HUES6 (cell line): ENCODE data around the gene MAGED2.
A peak's percentile ranks its signal among the peaks of the same experiment; 100 is the strongest.
"Not testable (repeated sequence)": the region's sequence is repeated elsewhere in the genome, so short reads cannot be mapped to it uniquely, and the experiment has no call there.

Experiments
- H3K27ac ChIP-seq: 2 replicates; pipeline ENCODE4 v1.7.0; 2013; ENCODE audit warnings: low read depth, mild to moderate bottlenecking, low read length, inconsistent platforms
- H3K27me3 ChIP-seq: 2 replicates; pipeline ENCODE4 v1.6.1; 2013; ENCODE audit warnings: low read length; ENCODE audit not compliant: control insufficient read depth, insufficient read depth
- H3K36me3 ChIP-seq: 2 replicates; pipeline ENCODE4 v1.6.1; 2013; ENCODE audit warnings: low read length; ENCODE audit not compliant: control insufficient read depth, insufficient read depth
- H3K4me1 ChIP-seq: 2 replicates; pipeline ENCODE4 v1.6.1; 2013; ENCODE audit warnings: low read length; ENCODE audit not compliant: control insufficient read depth, insufficient read depth
- H3K4me3 ChIP-seq: 2 replicates; pipeline ENCODE4 v1.5.1; 2013; ENCODE audit warnings: low read depth, low read length
- H3K9ac ChIP-seq: one replicate; pipeline ENCODE4 v1.6.1; 2013; ENCODE audit warnings: mild to moderate bottlenecking, low read length
- H3K9me3 ChIP-seq: 2 replicates; pipeline ENCODE4 v1.6.1; 2013; ENCODE audit warnings: low read depth, low read length; ENCODE audit not compliant: control insufficient read depth, insufficient read depth

The MAGED2 gene

DNA sequence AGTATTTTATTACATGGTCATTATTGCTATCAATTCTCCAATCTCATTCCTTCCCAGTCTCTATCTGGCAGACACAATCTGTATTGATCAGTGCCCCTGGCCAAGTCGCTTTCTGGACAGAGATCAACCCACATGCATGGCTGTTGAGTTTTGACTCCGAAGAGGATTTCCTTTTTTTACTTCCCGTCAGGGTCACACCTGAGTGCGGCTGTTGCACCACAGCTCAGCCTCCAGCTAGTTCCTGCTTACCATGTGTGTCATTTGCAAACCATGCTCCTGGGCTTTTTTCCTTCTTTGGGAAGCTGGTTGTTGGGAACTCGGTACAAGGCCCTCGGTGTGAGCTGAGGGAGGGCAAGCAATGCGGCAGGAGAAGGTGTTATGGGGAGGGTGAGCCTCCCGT, 11.7 kb downstream of the MAGED2 start:
- no peak overlapping the region for H3K4me3 ChIP-seq
- peaks cover 12% of the 10 kb centered on the region; the same call in 1 of the 2 replicates for H3K9me3 ChIP-seq
- no peaks in the 10 kb centered on the region for H3K27me3 ChIP-seq
- H3K4me1 ChIP-seq, result peaks cover 1% of the 10 kb centered on the region; the same call in 1 of the 2 replicates
- H3K9ac ChIP-seq, result no peak overlapping the region
- H3K36me3 ChIP-seq, result peaks cover 23% of the 10 kb centered on the region
- H3K27ac ChIP-seq, result no peak overlapping the region

DNA sequence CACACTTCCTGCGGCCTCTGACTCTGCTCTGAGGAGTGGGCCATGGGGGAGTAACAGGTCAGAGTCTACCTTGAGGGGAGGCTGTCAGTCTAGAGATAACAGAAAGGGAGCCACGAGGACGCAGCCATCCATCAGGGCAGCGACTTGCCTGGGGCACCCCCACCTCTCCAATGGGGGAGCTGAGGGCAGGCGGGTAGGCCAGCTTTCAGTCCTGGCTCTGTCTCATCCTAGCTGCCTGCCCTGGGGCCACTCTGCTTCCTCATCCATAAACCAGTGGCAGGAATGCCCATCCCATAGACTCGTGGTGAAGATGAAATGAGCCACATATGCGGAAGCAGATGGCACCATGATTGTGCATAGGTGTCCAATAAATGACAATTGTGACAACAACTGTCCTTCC, 13.2 kb downstream of the MAGED2 start:
- peaks cover 3% of the 10 kb centered on the region; the same call in 1 of the 2 replicates for H3K4me1 ChIP-seq
- no peak overlapping the region for H3K4me3 ChIP-seq
- H3K9ac ChIP-seq, result no peak overlapping the region
- H3K27ac ChIP-seq, result no peak overlapping the region
- H3K36me3 ChIP-seq, result peaks cover 7% of the 10 kb centered on the region; the same call in 1 of the 2 replicates
- H3K9me3 ChIP-seq, result peaks cover 14% of the 10 kb centered on the region; the same call in 1 of the 2 replicates
- H3K27me3 ChIP-seq, result no peaks in the 10 kb centered on the region

DNA sequence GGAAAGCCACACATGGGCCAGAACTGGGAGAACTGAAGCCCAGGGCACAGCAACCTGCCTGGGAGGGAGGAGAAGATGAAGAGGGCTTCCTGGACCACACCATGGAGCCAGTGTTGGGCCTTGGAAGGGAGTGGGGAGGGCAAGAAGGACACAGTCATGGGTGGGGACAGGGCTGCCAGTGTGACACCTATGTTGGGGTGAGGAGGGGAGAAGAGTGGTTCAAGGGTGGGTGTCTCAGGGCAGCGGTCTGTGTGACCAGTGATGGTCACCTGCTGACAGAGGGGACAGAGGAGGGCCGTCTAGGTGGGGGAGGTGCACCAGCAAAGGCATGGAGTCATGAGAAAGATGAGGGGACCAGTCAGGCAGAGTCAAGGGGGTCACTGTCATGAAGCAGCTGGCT, 13.8 kb downstream of the MAGED2 start:
- no peak overlapping the region for H3K27ac ChIP-seq
- peaks cover 14% of the 10 kb centered on the region; the same call in 1 of the 2 replicates for H3K9me3 ChIP-seq
- no peaks in the 10 kb centered on the region for H3K27me3 ChIP-seq
- H3K36me3 ChIP-seq, result peaks cover 1% of the 10 kb centered on the region; the same call in 1 of the 2 replicates
- H3K9ac ChIP-seq, result no peak overlapping the region
- H3K4me3 ChIP-seq, result no peak overlapping the region
- peaks cover 3% of the 10 kb centered on the region; the same call in 1 of the 2 replicates for H3K4me1 ChIP-seq

DNA sequence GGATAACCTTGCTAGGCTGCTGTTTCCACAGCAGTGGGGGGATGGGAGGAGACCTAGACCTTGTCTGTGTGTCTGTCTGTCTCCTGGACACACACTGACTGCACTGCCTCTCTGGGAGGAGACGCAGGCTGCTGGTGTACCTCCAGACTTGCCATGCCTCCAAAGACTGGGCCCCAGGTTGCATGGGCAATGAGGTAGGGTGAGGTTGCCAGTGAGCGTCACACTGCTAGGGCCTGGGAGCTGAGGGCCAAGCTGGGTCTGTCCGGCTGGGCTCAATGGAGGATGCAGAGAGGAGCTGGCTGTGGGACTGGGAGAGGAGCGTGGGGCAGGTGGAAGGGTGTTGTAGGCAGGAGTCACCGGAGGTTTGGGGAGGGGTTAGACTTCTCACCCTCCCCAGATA, 16.6 kb downstream of the MAGED2 start:
- H3K4me1 ChIP-seq, result peaks cover 3% of the 10 kb centered on the region; the same call in 1 of the 2 replicates
- no peaks in the 10 kb centered on the region for H3K36me3 ChIP-seq
- no peak overlapping the region for H3K9ac ChIP-seq
- no peak overlapping the region for H3K4me3 ChIP-seq
- H3K27me3 ChIP-seq, result no peaks in the 10 kb centered on the region
- H3K9me3 ChIP-seq, result peaks cover 18% of the 10 kb centered on the region; the same call in 1 of the 2 replicates
- no peak overlapping the region for H3K27ac ChIP-seq

DNA sequence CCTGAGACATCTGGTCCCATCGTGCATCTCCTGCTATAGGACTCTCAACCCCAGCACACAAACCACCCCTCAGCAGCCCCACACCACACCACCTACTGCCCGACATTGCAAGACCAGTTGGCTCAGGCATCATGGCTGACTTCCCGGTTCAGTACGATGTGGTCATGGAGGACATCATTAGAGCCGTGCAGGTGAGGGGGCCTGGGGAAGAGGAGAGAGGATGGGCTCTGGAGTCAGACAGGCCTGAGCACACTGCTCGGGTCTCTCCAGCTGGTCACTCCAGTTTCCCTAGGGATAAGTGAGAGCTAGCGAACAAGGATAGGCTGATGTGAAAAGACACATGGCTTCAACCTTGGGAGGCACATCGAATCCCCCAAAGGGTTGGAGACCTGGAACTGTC, 17.2 kb downstream of the MAGED2 start:
- H3K4me3 ChIP-seq, result no peak overlapping the region
- H3K9me3 ChIP-seq, result peaks cover 18% of the 10 kb centered on the region; the same call in 1 of the 2 replicates
- H3K27ac ChIP-seq, result no peak overlapping the region
- H3K4me1 ChIP-seq, result peaks cover 3% of the 10 kb centered on the region; the same call in 1 of the 2 replicates
- H3K9ac ChIP-seq, result no peak overlapping the region
- no peaks in the 10 kb centered on the region for H3K27me3 ChIP-seq
- H3K36me3 ChIP-seq, result no peaks in the 10 kb centered on the region

DNA sequence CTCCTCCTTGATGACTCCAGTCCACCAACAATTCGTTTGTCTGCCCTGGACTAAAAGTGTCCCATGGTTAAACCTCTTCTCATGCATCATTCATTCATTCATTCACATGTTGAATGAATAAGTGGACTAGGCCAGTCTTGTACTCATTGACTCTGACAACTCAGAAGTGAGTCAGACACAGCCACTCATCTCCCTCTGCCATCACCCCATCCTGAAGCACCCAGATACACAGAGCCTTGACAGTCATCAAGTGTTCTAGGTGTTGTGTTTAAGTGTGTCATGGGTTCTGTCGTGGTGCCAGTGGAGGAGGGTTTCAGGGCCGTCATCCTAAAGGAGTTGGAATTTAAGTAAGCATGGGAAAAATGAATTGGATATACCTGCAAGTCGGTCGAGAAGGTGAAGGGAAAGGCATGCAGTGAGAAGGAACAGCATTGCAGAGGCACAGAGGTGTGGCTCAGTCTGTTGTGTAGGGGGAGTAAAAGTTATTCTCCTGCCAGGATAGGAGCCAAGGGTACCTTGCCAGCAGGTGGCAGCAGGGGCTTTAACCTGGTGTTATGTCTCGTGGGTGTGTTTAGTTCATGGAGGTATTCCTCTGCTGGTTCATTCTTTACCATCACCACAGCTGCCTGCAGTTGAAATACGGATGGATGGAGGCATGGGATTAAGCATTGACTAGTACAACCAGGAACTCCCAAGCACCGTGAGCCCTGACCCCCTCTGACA, 18.3 kb downstream of the MAGED2 start:
- peaks cover 18% of the 10 kb centered on the region; the same call in 1 of the 2 replicates for H3K9me3 ChIP-seq
- no peak overlapping the region for H3K27ac ChIP-seq
- no peaks in the 10 kb centered on the region; the same call in 1 of the 2 replicates for H3K27me3 ChIP-seq
- H3K36me3 ChIP-seq, result no peaks in the 10 kb centered on the region
- H3K4me3 ChIP-seq, result no peak overlapping the region
- peaks cover 3% of the 10 kb centered on the region; the same call in 1 of the 2 replicates for H3K4me1 ChIP-seq
- H3K9ac ChIP-seq, result no peak overlapping the region

DNA sequence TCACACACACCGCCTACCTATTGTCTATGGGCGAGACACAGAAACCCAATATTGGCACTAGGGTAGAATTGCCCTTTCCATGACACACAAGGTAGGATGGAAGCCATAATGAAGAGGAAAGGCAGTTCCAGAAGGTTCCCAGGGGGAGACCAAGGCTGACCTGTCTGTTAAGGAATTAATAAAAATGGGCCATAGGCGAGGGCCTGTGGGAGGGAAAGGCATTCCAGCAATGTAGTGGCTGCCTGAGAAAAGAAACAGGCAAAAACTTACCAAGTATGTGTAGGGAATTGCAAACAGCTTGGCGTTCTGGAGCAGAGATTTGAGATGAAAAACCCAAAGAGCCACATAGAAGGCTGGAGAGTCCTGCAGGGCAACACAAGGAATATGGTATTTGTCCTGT, 19.1 kb downstream of the MAGED2 start:
- peaks cover 3% of the 10 kb centered on the region; the same call in 1 of the 2 replicates for H3K4me1 ChIP-seq
- H3K36me3 ChIP-seq, result no peaks in the 10 kb centered on the region
- H3K27me3 ChIP-seq, result no peaks in the 10 kb centered on the region; the same call in 1 of the 2 replicates
- no peak overlapping the region for H3K9ac ChIP-seq
- H3K9me3 ChIP-seq, result peaks cover 14% of the 10 kb centered on the region; the same call in 1 of the 2 replicates
- no peak overlapping the region for H3K27ac ChIP-seq
- no peak overlapping the region for H3K4me3 ChIP-seq

DNA sequence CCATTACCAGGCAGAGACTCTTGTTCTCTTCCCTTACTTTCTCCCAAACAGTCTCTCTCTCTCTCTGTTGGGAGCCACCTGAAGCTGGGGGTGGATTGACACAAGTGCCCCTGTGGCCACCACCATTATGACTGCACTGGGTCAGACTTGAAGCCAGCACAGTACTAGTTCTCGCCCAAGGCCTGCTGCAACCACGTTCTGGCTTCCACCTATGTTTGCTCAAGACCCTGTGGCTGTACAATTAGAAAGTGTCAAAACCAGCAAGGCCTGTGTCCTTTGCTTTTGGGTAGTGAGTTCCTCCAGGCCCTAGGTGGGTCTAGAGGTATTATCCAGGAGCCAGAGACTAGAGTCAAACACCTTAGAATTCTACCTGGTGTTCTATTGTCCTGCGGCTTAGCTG, 31.0 kb downstream of the MAGED2 start:
- no peak overlapping the region for H3K9ac ChIP-seq
- H3K27me3 ChIP-seq, result no peaks in the 10 kb centered on the region
- peaks cover 9% of the 10 kb centered on the region; the same call in 1 of the 2 replicates for H3K9me3 ChIP-seq

DNA sequence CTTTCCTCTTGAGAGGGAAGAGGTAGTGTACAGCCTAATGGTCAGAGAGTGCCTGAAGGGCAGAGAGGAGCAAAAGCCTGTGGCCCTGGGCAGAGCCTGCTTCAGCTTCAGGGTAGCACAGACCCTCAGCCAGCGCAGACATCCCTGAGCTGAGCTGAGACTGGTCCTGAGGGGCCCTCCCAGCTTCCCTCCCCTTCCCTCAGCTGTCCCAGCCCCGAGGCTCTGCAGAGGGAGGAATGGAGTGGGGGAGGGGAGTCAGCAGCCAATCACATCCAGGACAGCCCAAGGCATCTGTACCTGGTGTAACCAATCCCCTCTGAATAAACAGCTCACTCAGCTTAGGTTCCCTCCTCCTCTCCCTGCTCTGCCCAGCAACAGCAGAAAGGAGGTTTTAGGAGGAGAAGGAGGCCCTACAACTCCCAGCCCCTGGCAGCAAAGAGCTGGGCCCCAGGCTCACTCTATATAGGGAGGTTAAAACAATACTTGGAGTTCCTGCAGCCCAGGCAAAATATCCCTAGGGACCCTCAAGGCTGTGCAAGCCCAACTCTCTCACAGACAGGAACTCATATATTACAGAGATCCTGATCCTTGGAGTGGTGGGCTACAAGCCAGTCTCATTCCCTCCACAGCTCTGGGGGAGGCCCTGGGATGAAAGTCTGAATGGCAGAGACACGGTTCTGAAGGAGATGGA, 33.8 kb downstream of the MAGED2 start:
- H3K4me1 ChIP-seq, H3K27me3 ChIP-seq, H3K9me3 ChIP-seq, H3K36me3 ChIP-seq: not testable (repeated sequence)
- Histone ChIP-seq H3K27ac (peak overlapping the region; percentile 77; the same call in 1 of the 2 replicates), H3K4me3 (peak overlapping the region; percentile 30; the same call in 1 of the 2 replicates), H3K9ac (peak overlapping the region; percentile 40)

More for the DNA sequence above, 31.0 kb downstream of the MAGED2 start:
- Histone ChIP-seq H3K4me3 (no peak overlapping the region), H3K27ac (no peak overlapping the region), H3K4me1 (peaks cover 10% of the 10 kb centered on the region; the same call in 1 of the 2 replicates), H3K36me3 (no peaks in the 10 kb centered on the region)

DNA sequence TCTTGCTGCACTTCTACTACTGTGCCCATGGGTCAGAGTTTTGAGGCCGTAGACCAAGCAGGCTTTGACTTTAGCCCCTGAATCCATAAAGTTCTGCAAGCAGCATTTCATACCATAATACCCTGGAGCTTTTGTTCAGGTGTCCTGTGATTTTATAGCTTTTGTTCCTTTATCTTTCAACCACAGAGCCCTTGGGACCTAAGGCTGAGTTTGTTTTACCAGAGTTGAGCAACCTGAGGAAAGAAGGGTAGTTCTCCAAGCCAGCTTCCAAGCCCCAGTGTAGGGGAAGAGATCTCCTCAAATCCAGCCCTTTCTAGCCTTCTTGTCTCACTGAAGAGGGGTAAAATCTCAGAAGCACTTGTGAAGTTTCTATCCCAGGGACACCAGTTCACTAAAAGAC, 35.1 kb downstream of the MAGED2 start:
- H3K4me1 ChIP-seq, result peaks cover 10% of the 10 kb centered on the region; the same call in 1 of the 2 replicates
- H3K27me3 ChIP-seq, result no peaks in the 10 kb centered on the region; the same call in 1 of the 2 replicates
- no peaks in the 10 kb centered on the region for H3K36me3 ChIP-seq
- H3K27ac ChIP-seq, result no peak overlapping the region
- H3K4me3 ChIP-seq, result no peak overlapping the region
- no peak overlapping the region for H3K9ac ChIP-seq
- peaks cover 9% of the 10 kb centered on the region; the same call in 1 of the 2 replicates for H3K9me3 ChIP-seq

DNA sequence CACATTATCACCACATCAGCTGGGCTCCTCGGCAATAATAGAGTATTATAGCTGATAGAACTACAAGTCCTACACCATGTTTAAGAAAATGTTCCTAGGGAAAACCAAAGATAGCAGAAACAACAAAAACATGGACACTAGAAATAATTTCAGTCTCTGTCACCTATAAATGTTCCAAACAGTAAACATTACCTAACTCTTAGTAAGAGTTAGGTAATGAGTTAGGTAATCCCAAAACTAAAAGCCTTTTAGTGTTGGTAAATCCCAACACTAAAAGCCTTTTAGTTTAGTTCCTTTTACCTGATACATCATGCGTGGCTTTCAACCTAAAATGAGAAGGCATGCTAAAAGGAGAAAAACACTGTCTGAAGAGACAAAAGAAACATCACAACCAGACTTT, 35.5 kb downstream of the MAGED2 start:
- H3K9ac ChIP-seq, result no peak overlapping the region
- no peak overlapping the region for H3K4me3 ChIP-seq
- peaks cover 12% of the 10 kb centered on the region; the same call in 1 of the 2 replicates for H3K9me3 ChIP-seq
- H3K4me1 ChIP-seq, result peaks cover 10% of the 10 kb centered on the region; the same call in 1 of the 2 replicates
- H3K36me3 ChIP-seq, result no peaks in the 10 kb centered on the region
- no peaks in the 10 kb centered on the region; the same call in 1 of the 2 replicates for H3K27me3 ChIP-seq
- H3K27ac ChIP-seq, result no peak overlapping the region
